GM12878 (cell line): ENCODE results near the gene RAB11FIP2. TPM values are rescaled to one million over a fixed set of nuclear protein-coding genes. Genes with fewer than 3 reads are reported as not detected.

Experiments used
- ATAC-seq: fragments of 200-7000 bp; cut with Tn5 transposase; 3 replicates; pipeline ENCODE4 v1.9.1; 2020; ENCODE audit warnings: mild to moderate bottlenecking, moderate library complexity
- BruUV-seq: library from RNA; stranded (reverse); fragments of 400-500 nt; replicated peaks from 2 replicates; lab custom pipeline; 2021; lab: Mats Ljungman, UMichigan
- CTCF ChIA-PET: fragments of 300-600 bp; sonication (Branson Sonifier 250); formaldehyde crosslinking; extraction: SDS; loops from one replicate; lab custom pipeline; 2021; ENCODE audit warnings: inconsistent platforms; lab: Yijun Ruan, JAX
- POLR2A ChIA-PET: fragments of 350-600 bp; formaldehyde crosslinking; extraction: SDS; loops from one replicate; lab custom pipeline; 2021; ENCODE audit warnings: inconsistent platforms; lab: Charles Lee
- RAD21 ChIA-PET: fragments of 300-600 bp; sonication (Branson Sonifier 250); formaldehyde crosslinking; loops from one replicate; lab custom pipeline; 2023; ENCODE audit warnings: antibody characterized with exemption; ENCODE audit not compliant: unreplicated experiment; lab: Charles Lee
- SMC1A ChIA-PET: fragments of 300-600 bp; sonication (Branson Sonifier 250); formaldehyde crosslinking; loops from one replicate; lab custom pipeline; 2023; ENCODE audit not compliant: unreplicated experiment, uncharacterized antibody; lab: Charles Lee
- DNase-seq: peaks from one replicate; pipeline ENCODE4 v3.0.0-alpha.2; 2011; ENCODE audit warnings: low read depth, low spot score
- FAIRE-seq: peaks from 3 replicates; lab custom pipeline; 2011; peaks lifted over from hg19 to GRCh38; lab: Jason Lieb, UNC
- H2AFZ ChIP-seq: 2 replicates; pipeline ENCODE4 v1.6.0; 2011; ENCODE audit warnings: low read depth, low read length, control low read depth; ENCODE audit not compliant: control insufficient read depth
- H3K27ac ChIP-seq: 2 replicates; pipeline ENCODE4 v1.5.1; 2011; ENCODE audit warnings: control low read depth; ENCODE audit not compliant: control insufficient read depth, insufficient read depth
- H3K27me3 ChIP-seq, 2 experiments: replicated peaks in 1 of 2; 2 replicates each; pipeline versions ENCODE4 v1.6.0 to v1.6.1; 2011; ENCODE audit warnings: low read length in 1 of 2; ENCODE audit not compliant: control insufficient read depth in 2 of 2, insufficient read depth in 2 of 2
- H3K36me3 ChIP-seq, 2 experiments: 2 replicates each; pipeline ENCODE4 v1.5.1; 2011; ENCODE audit warnings: low read length in 1 of 2; ENCODE audit not compliant: control insufficient read depth in 2 of 2, insufficient read depth in 2 of 2
- H3K4me1 ChIP-seq: 2 replicates; pipeline ENCODE4 v1.6.1; 2011; ENCODE audit warnings: mild to moderate bottlenecking, low read length, moderate library complexity, mixed read lengths; ENCODE audit not compliant: control insufficient read depth, insufficient read depth
- H3K4me2 ChIP-seq: 2 replicates; pipeline ENCODE4 v1.6.0; 2011; ENCODE audit warnings: control low read depth; ENCODE audit not compliant: control insufficient read depth, insufficient read depth
- H3K4me3 ChIP-seq: fragments of 200-600 bp; sonication (generic); 2 replicates; pipeline ENCODE4 v1.5.1; 2016
- H3K79me2 ChIP-seq: 2 replicates; pipeline ENCODE4 v1.6.0; 2011; ENCODE audit warnings: low read length; ENCODE audit not compliant: control insufficient read depth, insufficient read depth
- H3K9ac ChIP-seq: 2 replicates; pipeline ENCODE4 v1.8.0; 2011; ENCODE audit warnings: low read length, control low read depth, mixed read lengths; ENCODE audit not compliant: control insufficient read depth, insufficient read depth
- H3K9me3 ChIP-seq: replicated peaks from 3 replicates; pipeline ENCODE4 v1.5.1; 2011; ENCODE audit warnings: mild to moderate bottlenecking, low read length; ENCODE audit not compliant: control insufficient read depth, insufficient read depth
- H4K20me1 ChIP-seq: 2 replicates; pipeline ENCODE4 v1.6.0; 2011; ENCODE audit not compliant: control insufficient read depth, insufficient read depth
- DPF2 ChIP-seq: fragments of 450-650 bp; IDR thresholded peaks from 2 replicates; pipeline ENCODE4 v1.6.1; 2017; ENCODE audit warnings: mild to moderate bottlenecking
- EGR1 ChIP-seq, 2 experiments: IDR thresholded peaks; 1 replicate in 1 of 2; 2 replicates in 1 of 2; pipeline ENCODE4 v1.6.1; 2011 to 2012; ENCODE audit warnings: low read depth in 2 of 2, low read length in 2 of 2, borderline replicate concordance in 1 of 2, mild to moderate bottlenecking in 1 of 2, moderate library complexity in 1 of 2
- HDAC6 ChIP-seq: fragments of 200-600 bp; sonication (generic); IDR thresholded peaks from one replicate; pipeline ENCODE4 v1.8.0; 2017; ENCODE audit warnings: antibody characterized with exemption; ENCODE audit not compliant: unreplicated experiment
- HDGF ChIP-seq: fragments of 450-650 bp; IDR thresholded peaks from 2 replicates; pipeline ENCODE4 v1.6.1; 2016; ENCODE audit warnings: antibody characterized with exemption
- IKZF1 ChIP-seq: fragments of 450-650 bp; conservative IDR thresholded peaks from 2 replicates; pipeline ENCODE4 v1.6.1; 2017; ENCODE audit warnings: antibody characterized with exemption, mild to moderate bottlenecking
- KLF5 ChIP-seq: fragments of 450-650 bp; IDR thresholded peaks from 2 replicates; pipeline ENCODE4 v1.6.1; 2014; ENCODE audit warnings: mild to moderate bottlenecking; ENCODE audit not compliant: partially characterized antibody
- MEF2B ChIP-seq: fragments of 450-650 bp; IDR thresholded peaks from 2 replicates; pipeline ENCODE4 v1.6.1; 2018; ENCODE audit warnings: mild to moderate bottlenecking, moderate library complexity; ENCODE audit not compliant: partially characterized antibody, poor library complexity, severe bottlenecking
- MTA3 ChIP-seq: IDR thresholded peaks from 2 replicates; pipeline ENCODE4 v1.6.1; 2012; ENCODE audit warnings: low read length, inconsistent platforms, borderline replicate concordance
- MYB ChIP-seq: fragments of 150-350 bp; IDR thresholded peaks from 2 replicates; pipeline ENCODE4 v1.6.1; 2014; ENCODE audit warnings: mild to moderate bottlenecking, low read depth, low read length, borderline replicate concordance
- MYC ChIP-seq: IDR thresholded peaks from 2 replicates; pipeline ENCODE4 v1.6.1; 2011; ENCODE audit warnings: mild to moderate bottlenecking, low read length, moderate library complexity, inconsistent platforms; ENCODE audit not compliant: insufficient read depth, insufficient replicate concordance, insufficient read length, severe bottlenecking
- NRF1 ChIP-seq: conservative IDR thresholded peaks from 2 replicates; pipeline ENCODE4 v1.6.1; 2011; ENCODE audit warnings: mild to moderate bottlenecking, low read depth, low read length, improper control_type of control experiment
- RAD51 ChIP-seq: fragments of 450-650 bp; IDR thresholded peaks from 2 replicates; pipeline ENCODE4 v1.6.1; 2016; ENCODE audit warnings: moderate library complexity, mild to moderate bottlenecking, inconsistent platforms
- SMARCA5 ChIP-seq: fragments of 450-650 bp; IDR thresholded peaks from 2 replicates; pipeline ENCODE4 v1.6.1; 2017; ENCODE audit warnings: mild to moderate bottlenecking
- SPI1 ChIP-seq: IDR thresholded peaks from 2 replicates; pipeline ENCODE4 v1.6.1; 2011; ENCODE audit warnings: low read depth, mild to moderate bottlenecking, low read length, moderate library complexity, borderline replicate concordance; ENCODE audit not compliant: insufficient read depth
- TARDBP ChIP-seq: IDR thresholded peaks from 2 replicates; pipeline ENCODE4 v1.6.1; 2016; ENCODE audit warnings: borderline replicate concordance
- TCF3 ChIP-seq: IDR thresholded peaks from 2 replicates; pipeline ENCODE4 v1.6.1; 2012; ENCODE audit warnings: low read depth, mild to moderate bottlenecking, low read length, borderline replicate concordance; ENCODE audit not compliant: insufficient read depth
- WRNIP1 ChIP-seq: IDR thresholded peaks from 2 replicates; pipeline ENCODE4 v1.6.1; 2011; ENCODE audit warnings: low read depth, low read length, improper control_type of control experiment, borderline replicate concordance
- ZBED1 ChIP-seq: IDR thresholded peaks from 2 replicates; pipeline ENCODE4 v1.6.1; 2016; ENCODE audit warnings: borderline replicate concordance
- ZNF24 ChIP-seq: fragments of 450-650 bp; IDR thresholded peaks from 2 replicates; pipeline ENCODE4 v1.6.1; 2017; ENCODE audit warnings: antibody characterized with exemption, mild to moderate bottlenecking
- ZNF622 ChIP-seq: fragments of 450-650 bp; IDR thresholded peaks from 2 replicates; pipeline ENCODE4 v1.6.1; 2017; ENCODE audit warnings: mild to moderate bottlenecking, inconsistent platforms
- WGBS: methylation state at CpG from one replicate; pipeline ENCODE4 v1.1.6; 2016; ENCODE audit warnings: low lambda C conversion rate; ENCODE audit not compliant: insufficient replicate concordance, insufficient coverage; ENCODE audit errors: missing lambda C conversion rate; 5-methylcytosine and 5-hydroxymethylcytosine counted together
- in situ Hi-C: fragments of 300-500 bp; cut with MboI; formaldehyde crosslinking; loops from 9 replicates; pipeline ENCODE4 v1.14.3; 2018; ENCODE audit warnings: mixed read lengths
- intact Hi-C: fragments of 100-400 bp; cut with micrococcal nuclease; formaldehyde crosslinking; loops from one replicate; pipeline ENCODE4 v1.14.2; 2022; ENCODE audit not compliant: unreplicated experiment
- polyA plus RNA-seq, 11 experiments: library from polyadenylated mRNA; depleted of rRNA in 4 of 11; unstranded in 6 of 11; stranded (reverse) in 5 of 11; fragments of >200 nt; fragmentation: Nextera tagmentation in 4 of 11; fragmentation: Illumina TruSeq in 1 of 11; extraction: Ambion mirVana in 4 of 11; extraction: Trizol in 1 of 11; gene quantifications; 1 replicate in 1 of 11; 2 replicates in 10 of 11; pipeline versions ENCODE4 v1.2.1 to v1.2.3, GENCODE V29; 2011 to 2016; ENCODE audit warnings: inconsistent platforms in 2 of 11, missing spikeins in 2 of 11, low read depth in 1 of 11
- total RNA-seq, 4 experiments: library from RNA; depleted of rRNA in 3 of 4; stranded (reverse); fragments of >200 nt in 3 of 4; fragmentation: Illumina TruSeq in 1 of 4; extraction: Trizol in 1 of 4; gene quantifications; 2 replicates each; pipeline versions ENCODE4 v1.2.1 to v1.2.3, GENCODE V29; 2013 to 2021

RAB11FIP2 gene
- total and polyA plus RNA-seq, 10 of the 15 experiments (the other 5 are each of a cell fraction or from before 2014, with no cell fraction given): 1.8 to 16.7 (median 4.3) TPM

DNA sequence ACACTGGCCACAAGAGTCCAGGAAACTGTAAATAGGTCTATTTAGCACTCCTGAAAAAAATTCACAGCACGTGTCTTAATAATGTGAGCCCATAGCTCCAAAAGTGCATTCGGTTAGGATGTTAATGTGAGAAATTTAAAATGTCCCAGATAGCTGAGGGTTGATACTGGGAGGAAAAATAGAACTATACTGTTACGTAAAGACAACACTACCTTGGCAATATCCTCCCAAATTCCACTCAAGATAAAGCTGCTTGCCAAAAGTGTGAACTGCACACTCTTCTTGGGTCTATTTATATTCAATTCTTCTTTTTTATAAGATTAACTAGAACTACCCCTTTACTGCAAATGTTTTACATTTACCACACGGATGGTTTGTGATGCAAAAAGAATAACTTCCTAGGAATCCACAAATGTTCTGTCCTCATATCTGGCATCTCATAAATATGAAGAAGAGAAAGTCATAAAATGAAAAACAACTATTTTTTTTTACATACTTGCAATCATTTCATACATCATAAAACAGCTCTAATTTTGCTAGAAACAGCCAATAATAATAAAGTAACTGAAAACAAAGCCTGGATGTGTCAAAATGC, 10.4 kb downstream of the RAB11FIP2 start (continued):
- no peak for TF ChIP-seq MYC
- no peak for TF ChIP-seq KLF5

DNA sequence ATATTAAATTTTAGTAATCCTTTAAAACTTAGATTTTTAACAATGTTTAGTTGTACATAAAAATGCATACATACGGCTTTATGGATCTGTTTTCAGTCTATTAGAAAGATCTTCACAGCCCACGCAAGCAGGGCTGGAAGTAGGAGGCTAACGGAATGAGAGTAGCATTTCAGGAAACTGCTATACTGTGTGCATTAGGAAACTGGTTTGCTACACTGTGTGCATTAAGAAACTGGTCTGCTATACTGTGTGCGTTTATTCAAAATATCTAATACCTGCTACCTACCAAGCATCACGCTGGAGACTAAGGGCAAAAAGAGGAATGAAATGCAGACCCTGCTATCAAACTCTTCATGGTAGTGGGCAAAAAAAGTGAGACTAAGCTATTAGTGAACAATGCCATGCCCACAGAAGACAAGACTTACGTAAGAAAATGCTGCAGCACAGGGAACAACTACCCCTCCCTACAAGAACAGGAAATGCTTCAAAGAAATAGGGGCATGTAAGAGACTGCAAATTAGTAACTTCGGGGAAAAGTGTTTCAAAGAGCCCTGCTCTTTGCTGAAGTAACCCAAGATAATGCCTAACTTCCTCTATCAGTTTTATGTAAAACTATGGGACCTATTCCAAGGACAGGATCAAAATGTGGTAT, 11.3 kb downstream of the RAB11FIP2 start:
- CTCF ChIA-PET: interaction anchor here (1.1 kb wide), 1 partner anchor 8 kb away, joined by 3 read pairs; no protein-coding TSS in a partner anchor
- no peak overlapping the region for H3K4me2 ChIP-seq
- H4K20me1 ChIP-seq: no peaks in the 10 kb centered on the region
- H3K4me3 ChIP-seq: no peak overlapping the region
- intact Hi-C loops: no loop called here
- no peaks in the 10 kb centered on the region; a peak in 1 of 4 replicates for H3K36me3 ChIP-seq
- no peak for DNase-seq
- no peak for FAIRE-seq
- H3K79me2 ChIP-seq: no peaks in the 10 kb centered on the region; the same call in 1 of the 2 replicates
- RAD21 ChIA-PET: no interaction called here
- BruUV-seq: no TSS peak
- no peaks in the 10 kb centered on the region for H3K4me1 ChIP-seq
- POLR2A ChIA-PET: no interaction called here
- no peaks in the 10 kb centered on the region for H3K9me3 ChIP-seq
- TF ChIP-seq SPI1 (no peak), IKZF1 (no peak), ZNF24 (no peak), WRNIP1 (no peak), MYB (no peak), TARDBP (no peak), ZBED1 (no peak), HDGF (no peak), RAD51 (no peak), SMARCA5 (no peak), NRF1 (no peak), EGR1 (IDR thresholded peaks at IDR 0.05; ENCODE audit: borderline replicate concordance in 1 of 2, low read depth in 2 of 2, low read length in 2 of 2) (no peak), MTA3 (no peak), DPF2 (no peak), TCF3 (no peak), HDAC6 (no peak), ZNF622 (no peak), MEF2B (no peak)
- no peaks in the 10 kb centered on the region for H3K27me3 ChIP-seq
- SMC1A ChIA-PET: no interaction called here
- in situ Hi-C loops: no loop called here
- H3K27ac ChIP-seq: no peak overlapping the region
- no peak for ATAC-seq
- no peak overlapping the region for H2AFZ ChIP-seq
- no peak overlapping the region for H3K9ac ChIP-seq
- WGBS: 86% methylated on average over 7 of the region's 7 CpGs
